ENCODE data around the gene DNM2.

The DNM2 gene

GRCh38 chr19:10817291-10818038 lies 99.6 kb downstream of the DNM2 start:
- Mint-ChIP-seq H3K4me3 (no peak overlapping the region), H3K27ac (no peak overlapping the region), H3K9me3 (no peaks in the 10 kb centered on the region), H3K27me3 (no peaks in the 10 kb centered on the region), H3K36me3 (ENCODE audit: low read depth) (peaks cover 99% of the 10 kb centered on the region), H3K4me1 (ENCODE audit: low read depth) (peaks cover 32% of the 10 kb centered on the region)
- intact Hi-C loops (cut with micrococcal nuclease) = no loop called here

GRCh38 chr19:10818301-10819123 lies 100.6 kb downstream of the DNM2 start:
- intact Hi-C loops (cut with micrococcal nuclease) = no loop called here
- H3K36me3 Mint-ChIP-seq (ENCODE audit: low read depth) = peaks cover 100% of the 10 kb centered on the region
- no peak overlapping the region for H3K4me3 Mint-ChIP-seq
- H3K27me3 Mint-ChIP-seq = no peaks in the 10 kb centered on the region
- H3K4me1 Mint-ChIP-seq (ENCODE audit: low read depth) = peaks cover 21% of the 10 kb centered on the region
- no peaks in the 10 kb centered on the region for H3K9me3 Mint-ChIP-seq
- no peak overlapping the region for H3K27ac Mint-ChIP-seq

GRCh38 chr19:10819124-10820060 lies 101.5 kb downstream of the DNM2 start:
- peaks cover 100% of the 10 kb centered on the region for H3K36me3 Mint-ChIP-seq (ENCODE audit: low read depth)
- no peaks in the 10 kb centered on the region for H3K9me3 Mint-ChIP-seq
- H3K4me1 Mint-ChIP-seq (ENCODE audit: low read depth) = peaks cover 13% of the 10 kb centered on the region
- H3K27me3 Mint-ChIP-seq = no peaks in the 10 kb centered on the region
- intact Hi-C loops (cut with micrococcal nuclease) = no loop called here
- no peak overlapping the region for H3K4me3 Mint-ChIP-seq
- peak overlapping the region; percentile 33 for H3K27ac Mint-ChIP-seq

- H3K4me1 Mint-ChIP-seq (ENCODE audit: low read depth) = peaks cover 12% of the 10 kb centered on the region
Observed at GRCh38 chr19:10820173-10820572, 102.3 kb downstream of the DNM2 start.

GRCh38 chr19:10823690-10824089 lies 105.8 kb downstream of the DNM2 start:
- Mint-ChIP-seq H3K4me3 (no peak overlapping the region), H3K36me3 (ENCODE audit: low read depth) (peaks cover 100% of the 10 kb centered on the region), H3K27me3 (no peaks in the 10 kb centered on the region), H3K4me1 (ENCODE audit: low read depth) (peaks cover 25% of the 10 kb centered on the region), H3K27ac (no peak overlapping the region), H3K9me3 (no peaks in the 10 kb centered on the region)
- intact Hi-C loops (cut with micrococcal nuclease) = no loop called here

More at GRCh38 chr19:10820173-10820572, 102.3 kb downstream of the DNM2 start:
- Mint-ChIP-seq H3K9me3 (no peaks in the 10 kb centered on the region), H3K27me3 (no peaks in the 10 kb centered on the region), H3K36me3 (ENCODE audit: low read depth) (peaks cover 100% of the 10 kb centered on the region), H3K27ac (peak overlapping the region; percentile 33), H3K4me3 (no peak overlapping the region)
- intact Hi-C loops (cut with micrococcal nuclease) = no loop called here

GRCh38 chr19:10826231-10826630 lies 108.4 kb downstream of the DNM2 start:
- Mint-ChIP-seq H3K4me3 (no peak overlapping the region), H3K27me3 (no peaks in the 10 kb centered on the region), H3K36me3 (ENCODE audit: low read depth) (peaks cover 100% of the 10 kb centered on the region), H3K27ac (peak overlapping the region; percentile 66), H3K9me3 (no peaks in the 10 kb centered on the region), H3K4me1 (ENCODE audit: low read depth) (peaks cover 37% of the 10 kb centered on the region)
- intact Hi-C loops (cut with micrococcal nuclease) = no loop called here

- intact Hi-C loops (cut with micrococcal nuclease) = no loop called here
- peak overlapping the region; percentile 66 for H3K27ac Mint-ChIP-seq
- no peaks in the 10 kb centered on the region for H3K27me3 Mint-ChIP-seq
- peaks cover 37% of the 10 kb centered on the region for H3K4me1 Mint-ChIP-seq (ENCODE audit: low read depth)
- H3K9me3 Mint-ChIP-seq = no peaks in the 10 kb centered on the region
- peaks cover 100% of the 10 kb centered on the region for H3K36me3 Mint-ChIP-seq (ENCODE audit: low read depth)
- no peak overlapping the region for H3K4me3 Mint-ChIP-seq
Observed at GRCh38 chr19:10826846-10827245, 109.0 kb downstream of the DNM2 start.

GRCh38 chr19:10828981-10829821 lies 111.3 kb downstream of the DNM2 start:
- Mint-ChIP-seq H3K4me3 (no peak overlapping the region), H3K36me3 (ENCODE audit: low read depth) (peaks cover 100% of the 10 kb centered on the region), H3K27me3 (no peaks in the 10 kb centered on the region), H3K4me1 (ENCODE audit: low read depth) (peaks cover 42% of the 10 kb centered on the region), H3K27ac (peak overlapping the region; percentile 8), H3K9me3 (no peaks in the 10 kb centered on the region)
- intact Hi-C loops (cut with micrococcal nuclease) = no loop called here

GRCh38 chr19:10829967-10830366 lies 112.1 kb downstream of the DNM2 start:
- Mint-ChIP-seq H3K36me3 (ENCODE audit: low read depth) (peaks cover 100% of the 10 kb centered on the region), H3K27me3 (no peaks in the 10 kb centered on the region), H3K4me3 (no peak overlapping the region), H3K27ac (peak overlapping the region; percentile 8), H3K4me1 (ENCODE audit: low read depth) (peaks cover 42% of the 10 kb centered on the region), H3K9me3 (no peaks in the 10 kb centered on the region)
- intact Hi-C loops (cut with micrococcal nuclease) = loop anchor here (10.0 kb wide), 1 partner anchor 115 kb away; the partner anchor contains the start of gene DNM2

GRCh38 chr19:10830370-10830769 lies 112.5 kb downstream of the DNM2 start:
- H3K9me3 Mint-ChIP-seq = no peaks in the 10 kb centered on the region
- peaks cover 42% of the 10 kb centered on the region for H3K4me1 Mint-ChIP-seq (ENCODE audit: low read depth)
- no peak overlapping the region for H3K4me3 Mint-ChIP-seq
- peak overlapping the region; percentile 8 for H3K27ac Mint-ChIP-seq
- H3K27me3 Mint-ChIP-seq = no peaks in the 10 kb centered on the region
- intact Hi-C loops (cut with micrococcal nuclease) = loop anchor here (10.0 kb wide), 1 partner anchor 116 kb away; the partner anchor contains the start of gene DNM2
- peaks cover 100% of the 10 kb centered on the region for H3K36me3 Mint-ChIP-seq (ENCODE audit: low read depth)

- H3K27me3 Mint-ChIP-seq = no peaks in the 10 kb centered on the region
- H3K4me3 Mint-ChIP-seq = no peak overlapping the region
- peaks cover 100% of the 10 kb centered on the region for H3K36me3 Mint-ChIP-seq (ENCODE audit: low read depth)
- peaks cover 42% of the 10 kb centered on the region for H3K4me1 Mint-ChIP-seq (ENCODE audit: low read depth)
- H3K27ac Mint-ChIP-seq = peak overlapping the region; percentile 20
- H3K9me3 Mint-ChIP-seq = no peaks in the 10 kb centered on the region
- intact Hi-C loops (cut with micrococcal nuclease) = loop anchor here (10.0 kb wide), 1 partner anchor 116 kb away; the partner anchor contains the start of gene DNM2
Observed at GRCh38 chr19:10830931-10831779, 113.3 kb downstream of the DNM2 start.
